GM23338 (cell line): Measurements from ENCODE around the gene PNMA1. TPM values are rescaled to one million over a fixed set of nuclear protein-coding genes. Genes with fewer than 3 reads are reported as not detected.

ENCODE experiments used
- ATAC-seq: fragments of 200-7000 bp; cut with Tn5 transposase; 3 replicates; pipeline ENCODE4 v1.9.1; 2020
- DNase-seq: peaks from one replicate; pipeline ENCODE4 v3.0.0-alpha.2; 2015; ENCODE audit warnings: low spot score
- H2AFZ ChIP-seq: fragments of 200-600 bp; sonication (generic); 2 replicates; pipeline ENCODE4 v1.8.0; 2016; ENCODE audit warnings: antibody characterized with exemption, mild to moderate bottlenecking, moderate library complexity
- H3F3A ChIP-seq: fragments of 200-600 bp; sonication (generic); replicated peaks from 2 replicates; pipeline ENCODE4 v1.8.0; 2017; ENCODE audit warnings: antibody characterized with exemption, mixed run types, low read depth
- H3K27ac ChIP-seq: fragments of 200-600 bp; sonication (generic); 2 replicates; pipeline ENCODE4 v1.6.1; 2016; ENCODE audit warnings: low read depth
- H3K27me3 ChIP-seq: fragments of 200-600 bp; sonication (generic); 2 replicates; pipeline ENCODE4 v1.8.0; 2016; ENCODE audit warnings: mild to moderate bottlenecking, mixed run types, moderate library complexity; ENCODE audit not compliant: insufficient read depth
- H3K36me3 ChIP-seq: fragments of 200-600 bp; sonication (generic); 2 replicates; pipeline ENCODE4 v1.8.0; 2016; ENCODE audit warnings: mild to moderate bottlenecking; ENCODE audit not compliant: insufficient read depth
- H3K4me1 ChIP-seq: fragments of 200-600 bp; sonication (generic); 2 replicates; pipeline ENCODE4 v1.8.0; 2016; ENCODE audit warnings: mild to moderate bottlenecking, moderate library complexity; ENCODE audit not compliant: insufficient read depth
- H3K4me2 ChIP-seq: fragments of 200-600 bp; sonication (generic); 2 replicates; pipeline ENCODE4 v1.7.1; 2017; ENCODE audit warnings: mixed run types
- H3K4me3 ChIP-seq: fragments of 200-600 bp; sonication (generic); 2 replicates; pipeline ENCODE4 v1.6.1; 2016; ENCODE audit warnings: mixed run types
- H3K79me2 ChIP-seq: fragments of 200-600 bp; sonication (generic); replicated peaks from 2 replicates; pipeline ENCODE4 v1.8.0; 2017; ENCODE audit warnings: mild to moderate bottlenecking; ENCODE audit not compliant: insufficient read depth
- H3K9me2 ChIP-seq: fragments of 200-600 bp; sonication (generic); 2 replicates; pipeline ENCODE4 v1.8.0; 2017; ENCODE audit not compliant: insufficient read depth
- H4K20me1 ChIP-seq: fragments of 200-600 bp; sonication (generic); replicated peaks from 2 replicates; pipeline ENCODE4 v1.8.0; 2017; ENCODE audit warnings: mild to moderate bottlenecking; ENCODE audit not compliant: insufficient read depth
- H3K27ac Mint-ChIP-seq: 2 replicates; pipeline ENCODE4 v1.8.0; 2020; ENCODE audit warnings: inconsistent platforms, mild to moderate bottlenecking, moderate library complexity, mixed read lengths
- H3K27me3 Mint-ChIP-seq: 3 replicates; pipeline ENCODE4 v1.8.0; 2022; ENCODE audit warnings: low read depth, mild to moderate bottlenecking, moderate library complexity, mixed read lengths, inconsistent platforms; ENCODE audit not compliant: insufficient read depth, poor library complexity
- H3K36me3 Mint-ChIP-seq: 3 replicates; pipeline ENCODE4 v1.8.0; 2021; ENCODE audit warnings: low read depth, mild to moderate bottlenecking, inconsistent platforms, moderate library complexity, mixed read lengths
- H3K4me1 Mint-ChIP-seq: 3 replicates; pipeline ENCODE4 v1.8.0; 2020; ENCODE audit warnings: mild to moderate bottlenecking, inconsistent platforms, mixed read lengths
- H3K4me3 Mint-ChIP-seq: 3 replicates; pipeline ENCODE4 v1.8.0; 2021; ENCODE audit warnings: moderate library complexity, mild to moderate bottlenecking, inconsistent platforms, mixed read lengths
- H3K9me3 Mint-ChIP-seq: 3 replicates; pipeline ENCODE4 v1.8.0; 2020; ENCODE audit warnings: moderate library complexity, mild to moderate bottlenecking, inconsistent platforms, mixed read lengths
- CREB1 ChIP-seq: fragments of 250-450 bp; sonication (Bioruptor Pico); IDR thresholded peaks from 2 replicates; pipeline ENCODE4 v1.5.0; 2020; ENCODE audit warnings: low read depth, mild to moderate bottlenecking, moderate library complexity
- CTCF ChIP-seq, 2 experiments: fragments of 200-600 bp in 1 of 2; sonication (generic) in 1 of 2; conservative IDR thresholded peaks; 2 replicates each; pipeline versions ENCODE4 v1.5.1 to v1.6.1; 2016 to 2017; ENCODE audit warnings: antibody characterized with exemption in 2 of 2, low read depth in 2 of 2, mild to moderate bottlenecking in 2 of 2, moderate library complexity in 1 of 2
- ETS1 ChIP-seq: IDR thresholded peaks from 2 replicates; pipeline ENCODE4 v1.6.1; 2016; ENCODE audit warnings: antibody characterized with exemption
- EZH2 ChIP-seq: fragments of 200-600 bp; sonication (generic); IDR thresholded peaks from one replicate; pipeline ENCODE4 v1.8.0; 2017; ENCODE audit warnings: antibody characterized with exemption, mild to moderate bottlenecking, low read depth; ENCODE audit not compliant: unreplicated experiment
- EZH2phosphoT487 ChIP-seq: fragments of 200-600 bp; sonication (generic); IDR thresholded peaks from one replicate; pipeline ENCODE4 v1.8.1; 2018; ENCODE audit warnings: antibody characterized with exemption; ENCODE audit not compliant: unreplicated experiment
- JUNB ChIP-seq: IDR thresholded peaks from one replicate; pipeline ENCODE4 v1.6.1; 2016; ENCODE audit warnings: antibody characterized with exemption; ENCODE audit not compliant: unreplicated experiment
- NANOG ChIP-seq: IDR thresholded peaks from 2 replicates; pipeline ENCODE4 v1.6.1; 2016; ENCODE audit warnings: antibody characterized with exemption, borderline replicate concordance
- POLR2AphosphoS5 ChIP-seq: IDR thresholded peaks from 2 replicates; pipeline ENCODE4 v1.6.1; 2016; ENCODE audit warnings: antibody characterized with exemption, low read depth
- REST ChIP-seq: IDR thresholded peaks from one replicate; pipeline ENCODE4 v1.6.1; 2018; ENCODE audit warnings: antibody characterized with exemption; ENCODE audit not compliant: unreplicated experiment
- STAT1 ChIP-seq: IDR thresholded peaks from one replicate; pipeline ENCODE4 v1.6.1; 2016; ENCODE audit warnings: antibody characterized with exemption; ENCODE audit not compliant: unreplicated experiment
- ZNF114 ChIP-seq: fragments of 250-450 bp; sonication (Bioruptor Pico); IDR thresholded peaks from 2 replicates; pipeline ENCODE4 v1.5.0; 2020; ENCODE audit warnings: mild to moderate bottlenecking, moderate library complexity
- ZNF331 ChIP-seq: fragments of 250-450 bp; sonication (Bioruptor Pico); IDR thresholded peaks from 2 replicates; pipeline ENCODE4 v1.5.0; 2020; ENCODE audit warnings: low read depth, mild to moderate bottlenecking, moderate library complexity
- ZNF462 ChIP-seq: fragments of 250-450 bp; sonication (Bioruptor Pico); IDR thresholded peaks from 2 replicates; pipeline ENCODE4 v1.5.0; 2020; ENCODE audit warnings: mild to moderate bottlenecking, moderate library complexity
- polyA plus RNA-seq: library from polyadenylated mRNA; unstranded; fragments of >200 nt; fragmentation: Nextera tagmentation; extraction: Ambion mirVana; gene quantifications from 2 replicates; pipeline ENCODE4 v1.2.1, GENCODE V29; 2016
- total RNA-seq: library from RNA; depleted of rRNA; stranded (reverse); fragments of >200 nt; shearing (Covaris generic); gene quantifications from 2 replicates; pipeline ENCODE4 v1.2.3, GENCODE V29; 2014

PNMA1 gene
- total and polyA plus RNA-seq, 2 experiments from 2014 or later, result 18.2 to 32.9 TPM

DNA sequence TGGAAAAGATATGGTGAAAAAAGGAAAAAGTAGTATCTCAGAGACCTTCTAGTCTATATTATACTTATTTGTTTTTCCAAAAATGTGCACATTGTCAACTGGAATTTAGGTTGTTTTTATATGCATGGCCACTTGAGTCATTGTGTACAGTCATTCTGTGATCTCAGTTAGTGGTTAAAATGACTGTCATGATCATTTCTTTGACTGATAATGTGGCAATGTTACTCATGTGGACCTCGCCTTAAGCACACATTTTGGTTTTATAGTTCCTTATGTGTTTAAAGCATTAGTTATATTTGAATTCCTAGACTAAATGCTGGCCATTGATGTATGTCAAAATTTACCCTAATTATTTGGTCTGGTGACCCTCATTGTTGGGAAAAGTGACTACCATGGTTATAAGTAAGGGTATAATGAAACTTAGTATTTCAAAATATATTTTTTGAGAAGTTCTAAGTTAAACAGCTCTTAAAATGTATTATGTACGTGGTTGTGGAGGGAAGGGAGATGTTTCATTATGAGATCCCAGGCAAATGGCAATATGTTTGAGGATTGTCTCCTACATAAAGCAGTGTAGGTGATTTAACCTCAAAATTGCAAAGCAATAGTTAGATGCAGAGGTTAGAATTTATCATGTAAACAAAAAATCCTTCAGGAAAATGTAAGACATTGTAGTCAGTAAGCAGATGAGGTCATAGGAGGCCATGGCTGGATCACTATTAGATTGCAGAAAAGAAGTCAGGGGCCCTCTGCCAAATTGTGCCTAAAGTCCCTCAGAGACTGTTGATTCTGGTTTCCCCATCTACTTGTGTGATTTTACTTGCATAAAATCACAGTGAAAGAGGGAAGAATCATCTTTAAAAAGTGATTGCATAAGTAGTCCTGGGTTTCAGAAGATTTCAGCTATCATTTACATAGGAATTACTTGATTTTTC is 17.5 kb downstream of the PNMA1 start:
- ATAC-seq, result no peak
- no peak for DNase-seq
- no peak overlapping the region for H3K27ac ChIP-seq
- Mint-ChIP-seq H3K9me3 (no peaks in the 10 kb centered on the region), H3K27me3 (peaks cover 3% of the 10 kb centered on the region), H3K4me3 (no peak overlapping the region), H3K27ac (no peak overlapping the region), H3K4me1 (no peaks in the 10 kb centered on the region), H3K36me3 (peaks cover under 1% of the 10 kb centered on the region; the same call in 2 of the 3 replicates)
- H3K36me3 ChIP-seq, result no peaks in the 10 kb centered on the region
- H3K4me3 ChIP-seq, result no peak overlapping the region
- H2AFZ ChIP-seq, result no peak overlapping the region
- no peaks in the 10 kb centered on the region for H3K79me2 ChIP-seq
- TF ChIP-seq ZNF114 (CRISPR knock-in tag), result no peak
- TF ChIP-seq CTCF (conservative IDR thresholded peaks at IDR 0.05; ENCODE audit: low read depth in 2 of 2), result no peak
- no peak for TF ChIP-seq EZH2
- TF ChIP-seq NANOG, result no peak
- TF ChIP-seq ETS1, result no peak
- no peak for TF ChIP-seq EZH2phosphoT487
- TF ChIP-seq JUNB, result no peak
- no peak for TF ChIP-seq ZNF462
- no peak for TF ChIP-seq STAT1
- TF ChIP-seq REST, result no peak
- TF ChIP-seq ZNF331 (CRISPR knock-in tag), result no peak
- no peak for TF ChIP-seq POLR2AphosphoS5
- TF ChIP-seq CREB1, result no peak
- H3K27me3 ChIP-seq, result no peaks in the 10 kb centered on the region
- H4K20me1 ChIP-seq, result no peaks in the 10 kb centered on the region; the same call in 1 of the 2 replicates
- no peak overlapping the region for H3K4me2 ChIP-seq
- no peaks in the 10 kb centered on the region for H3F3A ChIP-seq
- H3K4me1 ChIP-seq, result no peaks in the 10 kb centered on the region
- H3K9me2 ChIP-seq, result no peaks in the 10 kb centered on the region
